Tongue (tissue), 2 donors: Measurements from ENCODE around the gene FHIT. TPM values are rescaled to one million over a fixed set of nuclear protein-coding genes. Genes with fewer than 3 reads are reported as not detected.
"Not testable (repeated sequence)": the region's sequence is repeated elsewhere in the genome, so short reads cannot be mapped to it uniquely, and the experiment has no call there.

ENCODE experiments used
- DNase-seq: peaks from one replicate; pipeline ENCODE4 v3.0.0-alpha.2; 2015
- total RNA-seq: library from RNA; depleted of rRNA; stranded (reverse); fragments of >200 nt; gene quantifications from one replicate; pipeline ENCODE4 v1.2.3, GENCODE V29; 2014

Gene FHIT
- total RNA-seq, 1 donor from 2014 or later, result 7.4 TPM

- no peak for DNase-seq
Measured at GRCh38 chr3:61226166-61226686, 25.0 kb downstream of the FHIT start.

DNA sequence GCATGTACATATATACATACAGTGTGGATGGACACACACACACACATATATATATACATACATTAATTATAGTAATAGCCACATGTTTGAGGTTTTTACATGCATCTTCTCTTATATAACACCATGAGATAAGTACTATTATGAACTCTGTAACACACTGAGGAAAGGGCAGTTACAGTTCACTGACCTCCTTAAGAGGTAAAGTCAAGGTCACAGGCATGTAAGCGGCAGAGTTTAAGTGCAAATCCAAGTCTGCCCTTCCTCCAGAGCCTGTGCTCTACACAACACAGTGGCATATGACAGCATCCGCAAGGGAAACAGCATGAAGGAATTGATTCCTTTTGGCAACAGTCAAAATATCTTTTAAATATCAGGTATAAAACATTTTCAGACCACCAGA, 26.4 kb downstream of the FHIT start:
- DNase-seq, result no peak

- DNase-seq, result no peak
Measured at GRCh38 chr3:61223451-61223850, 27.8 kb downstream of the FHIT start.

- no peak for DNase-seq
Measured at GRCh38 chr3:61222467-61222866, 28.8 kb downstream of the FHIT start.

DNA sequence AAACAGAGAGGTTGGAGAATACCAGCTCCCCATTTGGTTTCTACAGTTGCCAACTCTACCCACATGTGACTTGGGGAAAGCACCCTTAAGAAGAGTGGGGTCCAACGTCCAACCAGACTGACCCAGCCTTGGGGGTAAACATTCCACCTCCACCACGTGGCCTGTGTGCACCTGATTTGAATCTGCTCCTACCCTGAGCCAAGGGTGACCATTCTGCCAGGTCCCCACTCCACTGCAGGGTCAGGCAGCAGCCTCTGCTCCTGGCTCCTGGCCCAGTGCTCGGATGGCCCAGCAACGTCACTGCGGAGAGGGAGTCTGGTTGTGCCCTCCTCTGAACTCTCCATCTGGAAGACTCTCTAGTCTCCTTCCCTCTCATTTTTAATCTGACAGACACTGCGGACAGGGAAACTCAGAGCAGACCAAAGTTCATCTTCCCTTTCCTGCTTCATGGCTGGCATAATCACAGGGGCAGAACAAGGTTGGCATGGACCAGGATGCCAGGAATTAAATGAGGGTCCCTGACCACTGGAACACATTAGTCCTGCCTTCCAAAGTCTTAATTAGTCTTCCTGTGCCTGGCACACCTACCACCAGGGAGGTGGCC, 29.4 kb downstream of the FHIT start:
- DNase-seq, result no peak

DNA sequence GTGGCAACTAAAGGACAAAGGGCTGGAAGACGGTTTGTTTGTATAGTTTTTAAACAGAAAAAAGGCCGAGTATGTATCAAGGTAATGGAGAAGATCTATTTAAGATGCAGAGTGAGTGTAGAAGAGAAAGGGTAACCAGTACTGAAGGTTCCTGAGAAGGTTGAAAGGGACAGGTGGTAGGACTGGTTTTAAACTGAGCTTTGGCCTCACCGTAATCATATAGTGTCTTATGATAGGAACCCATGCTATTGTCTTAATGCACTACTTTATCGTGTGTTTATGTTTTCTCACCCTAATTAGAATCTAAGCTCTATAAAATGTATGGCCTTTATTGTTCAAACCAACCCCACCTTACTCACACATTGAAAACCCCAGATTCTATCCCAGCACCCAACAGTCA, 32.7 kb downstream of the FHIT start:
- no peak for DNase-seq

DNA sequence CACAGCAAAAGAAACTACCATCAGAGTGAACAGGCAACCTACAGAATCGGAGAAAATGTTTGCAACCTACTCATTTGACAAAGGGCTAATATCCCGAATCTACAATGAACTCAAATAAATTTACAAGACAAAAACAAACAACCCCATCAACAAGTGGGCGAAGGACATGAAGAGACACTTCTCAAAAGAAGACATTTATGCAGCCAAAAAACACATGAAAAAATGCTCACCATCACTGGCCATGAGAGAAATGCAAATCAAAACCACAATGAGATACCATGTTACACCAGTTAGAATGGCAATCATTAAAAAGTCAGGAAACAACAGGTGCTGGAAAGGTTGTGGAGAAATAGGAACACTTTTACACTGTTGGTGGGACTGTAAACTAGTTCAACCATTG, 35.1 kb downstream of the FHIT start:
- DNase-seq, result not testable (repeated sequence)

- DNase-seq, result no peak
Measured at GRCh38 chr3:61202086-61202485, 49.2 kb downstream of the FHIT start.

GRCh38 chr3:61201071-61201470, 50.2 kb downstream of the FHIT start:
- no peak for DNase-seq

- DNase-seq, result no peak
Measured at GRCh38 chr3:61200270-61200669, 51.0 kb downstream of the FHIT start.

DNA sequence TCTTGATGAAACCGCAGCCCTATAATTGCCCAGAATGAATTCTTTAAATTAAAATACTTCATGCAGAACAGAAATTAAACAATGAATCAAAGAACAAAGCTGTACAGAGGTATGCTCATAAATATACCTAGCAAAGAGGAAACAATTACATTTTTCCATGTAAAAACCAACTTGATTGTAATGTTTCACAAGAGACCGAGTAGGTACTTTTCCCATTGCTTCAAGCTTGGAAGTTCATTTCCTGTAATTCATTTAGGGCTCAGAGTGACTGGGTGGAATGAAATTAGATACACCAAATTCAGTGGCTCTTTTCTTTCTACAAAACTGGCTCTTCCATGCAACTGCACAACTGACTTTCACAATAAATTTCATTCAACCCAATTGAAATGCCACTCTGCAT, 51.4 kb downstream of the FHIT start:
- no peak for DNase-seq

DNA sequence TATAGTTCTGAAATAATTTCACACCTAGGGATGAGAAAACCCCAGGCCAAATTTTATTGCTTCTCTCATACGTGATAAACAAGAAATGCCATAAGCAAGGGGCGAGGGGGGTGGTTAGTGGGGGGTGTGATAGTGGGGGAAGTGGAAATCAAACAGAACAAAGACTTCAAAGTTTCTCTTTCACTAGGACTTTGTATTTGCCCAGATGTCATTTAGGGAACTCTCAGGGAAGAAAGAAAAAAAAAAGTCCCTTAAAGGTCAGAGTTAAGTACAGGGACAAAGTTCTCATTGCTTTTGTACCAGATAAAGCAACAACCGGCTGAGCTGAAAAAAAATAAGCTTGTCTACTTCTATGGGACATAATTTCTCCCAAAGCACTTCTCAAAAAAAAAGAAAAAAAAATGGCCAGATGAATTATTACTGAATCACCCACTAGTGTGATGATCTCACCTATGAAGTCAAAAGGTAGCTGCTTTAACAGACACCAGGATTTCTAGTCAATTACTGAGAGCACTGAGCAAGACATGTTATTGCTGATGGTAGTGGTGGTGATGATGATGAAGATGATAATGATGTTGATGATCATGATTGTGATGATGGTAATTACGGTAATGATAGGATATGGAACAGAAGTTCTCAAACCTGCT, 56.2 kb downstream of the FHIT start:
- no peak for DNase-seq

DNA sequence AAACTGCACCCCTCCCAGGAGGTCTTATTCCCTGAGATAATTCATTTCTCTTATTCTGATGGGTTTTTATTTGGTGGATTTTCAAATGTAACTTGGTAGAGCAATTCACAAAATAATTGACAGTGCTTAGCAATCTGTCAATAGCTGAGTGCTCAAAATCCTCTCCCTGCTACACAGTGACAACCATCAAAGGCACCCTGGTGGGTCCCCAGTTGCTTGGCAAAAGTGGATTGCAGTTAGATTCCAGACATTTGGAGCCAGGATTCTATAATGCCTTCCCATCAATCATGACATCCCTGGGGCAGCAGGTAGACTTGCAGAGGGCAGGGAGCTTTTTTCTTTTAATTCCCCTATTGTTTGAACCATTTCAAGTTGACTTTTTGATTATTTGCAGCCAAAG, 59.0 kb downstream of the FHIT start:
- DNase-seq, result no peak

DNA sequence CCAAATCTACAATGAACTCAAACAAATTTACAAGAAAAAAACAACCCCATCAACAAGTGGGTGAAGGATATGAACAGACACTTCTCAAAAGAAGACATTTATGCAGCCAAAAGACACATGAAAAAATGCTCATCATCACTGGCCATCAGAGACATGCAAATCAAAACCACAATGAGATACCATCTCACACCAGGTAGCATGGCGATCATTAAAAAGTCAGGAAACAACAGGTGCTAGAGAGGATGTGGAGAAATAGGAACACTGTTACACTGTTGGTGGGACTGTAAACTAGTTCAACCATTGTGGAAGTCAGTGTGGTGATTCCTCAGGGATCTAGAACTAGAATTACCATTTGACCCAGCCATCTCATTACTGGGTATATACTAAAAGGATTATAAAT, 61.0 kb downstream of the FHIT start:
- DNase-seq, result not testable (repeated sequence)

- no peak for DNase-seq
Measured at GRCh38 chr3:61186030-61186429, 65.2 kb downstream of the FHIT start.

DNA sequence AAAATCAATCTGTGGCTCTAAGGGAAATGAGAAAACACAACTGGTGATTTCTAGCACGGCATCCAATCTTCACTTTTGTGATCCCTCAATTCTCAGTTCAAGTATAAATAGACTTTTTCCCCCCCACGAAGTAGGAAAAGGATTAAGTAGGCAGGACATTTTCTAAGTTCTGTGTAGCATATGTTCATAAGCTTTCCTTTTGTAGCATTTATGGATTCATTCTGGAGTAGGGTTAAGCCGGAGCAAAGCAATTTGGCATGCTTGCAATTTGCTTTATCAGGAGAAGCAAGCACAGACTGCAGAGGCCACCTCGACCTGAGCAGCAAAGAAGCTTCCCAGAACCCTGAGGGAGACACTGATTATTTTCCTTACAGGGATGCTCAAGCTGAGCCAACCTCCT, 66.3 kb downstream of the FHIT start:
- peak; percentile 17 for DNase-seq

DNA sequence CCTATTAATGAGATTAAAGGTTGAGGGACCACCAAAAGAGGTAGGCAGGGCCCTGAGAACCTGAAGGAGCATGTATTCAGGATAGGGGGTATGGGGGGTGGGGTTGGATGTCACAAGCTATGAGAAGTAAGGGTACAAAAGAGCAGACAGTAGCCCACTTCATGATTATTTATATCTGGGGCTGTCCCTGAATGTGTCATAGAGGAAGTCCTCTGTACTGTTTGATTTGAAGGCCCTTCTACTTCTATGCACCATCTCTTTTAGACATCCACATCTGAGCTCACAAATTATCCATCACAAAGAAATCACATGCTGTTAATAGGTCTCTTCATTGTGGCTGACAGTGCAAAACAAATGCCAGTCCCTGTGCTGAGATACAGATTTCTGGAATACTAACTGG, 68.6 kb downstream of the FHIT start:
- DNase-seq, result no peak

- DNase-seq, result no peak
Measured at GRCh38 chr3:61181874-61182273, 69.4 kb downstream of the FHIT start.

- DNase-seq, result no peak
Measured at GRCh38 chr3:61180206-61180605, 71.0 kb downstream of the FHIT start.

DNA sequence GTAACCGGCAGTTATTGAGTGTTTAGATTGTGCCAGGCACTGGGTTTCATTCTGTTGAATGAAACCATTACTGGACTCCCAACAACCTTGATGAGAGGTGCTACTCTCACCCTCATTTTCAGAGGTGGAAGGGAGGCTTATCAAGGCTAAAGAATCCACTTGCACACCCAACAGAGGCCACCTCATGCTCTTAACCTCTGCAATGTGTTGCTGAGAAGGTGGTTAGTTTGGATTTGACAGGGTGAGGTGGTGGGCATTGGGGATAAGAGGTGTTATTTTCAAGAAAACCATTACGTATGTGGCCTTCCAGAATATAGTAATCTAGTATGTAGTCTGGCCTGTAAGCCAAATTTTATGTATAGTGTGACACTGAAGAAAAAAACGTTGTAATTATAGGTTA, 73.1 kb downstream of the FHIT start:
- no peak for DNase-seq

- DNase-seq, result no peak
Measured at GRCh38 chr3:61177450-61177849, 73.8 kb downstream of the FHIT start.

DNA sequence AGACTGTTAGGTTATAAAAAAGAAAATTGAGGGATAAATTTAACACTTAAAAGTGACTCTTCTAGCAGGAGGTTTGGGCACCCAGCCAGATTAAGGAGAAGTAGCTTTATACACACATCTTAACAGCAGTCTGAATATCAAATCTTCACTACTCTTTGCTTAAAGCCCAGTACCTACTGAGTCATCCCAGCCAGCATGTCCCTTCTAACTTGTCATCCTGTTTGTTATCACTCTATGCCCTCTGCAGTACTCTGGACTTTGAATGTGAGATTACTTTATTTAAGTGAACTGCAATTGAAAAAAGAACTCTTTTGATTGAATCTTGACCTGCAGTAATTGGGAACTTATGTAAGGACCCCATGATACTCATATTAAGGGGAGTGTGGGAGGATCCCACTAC, 77.6 kb downstream of the FHIT start:
- no peak for DNase-seq

GRCh38 chr3:61172684-61173083, 78.6 kb downstream of the FHIT start:
- DNase-seq, result no peak

GRCh38 chr3:61172203-61172602, 79.0 kb downstream of the FHIT start:
- DNase-seq, result no peak
